ENCODE data around the gene HSD17B11. TPM values are rescaled to one million over a fixed set of nuclear protein-coding genes. Genes with fewer than 3 reads are reported as not detected.
A peak's percentile ranks its signal among the peaks of the same experiment; 100 is the strongest.

The HSD17B11 gene
- total RNA-seq, 3 donors from 2014 or later: 142 to 252 (median 250) TPM

DNA sequence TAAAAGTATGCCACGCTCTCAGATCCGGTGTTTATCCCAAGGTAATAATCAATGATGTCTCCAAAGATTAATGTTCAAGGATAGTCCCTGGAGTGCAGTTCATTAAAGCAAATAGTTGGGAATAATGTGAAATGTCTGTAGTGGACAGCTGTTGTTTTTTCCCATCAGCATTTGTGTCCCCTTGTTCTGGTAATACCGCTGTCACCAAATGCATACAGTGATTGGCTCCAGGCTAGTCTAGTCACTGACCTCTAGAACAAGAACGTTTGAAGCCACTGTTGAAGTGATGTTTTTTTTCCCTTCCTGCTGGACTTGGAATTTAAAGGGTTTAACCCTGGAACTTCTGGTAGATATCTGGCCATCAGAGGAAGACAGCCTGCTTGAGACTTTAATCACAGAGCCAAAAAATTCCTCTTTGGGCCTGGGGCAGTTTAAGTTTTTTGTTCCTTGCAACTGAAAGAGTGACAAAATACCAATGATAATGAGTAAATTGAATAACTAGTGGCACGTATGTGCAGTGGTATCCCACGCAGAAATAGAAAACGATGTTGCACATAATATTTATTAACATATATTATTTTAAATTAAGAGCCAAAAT is 30.6 kb downstream of the HSD17B11 start:
- H3K36me3 ChIP-seq (ENCODE audit: low read depth): peaks cover 4% of the 10 kb centered on the region

DNA sequence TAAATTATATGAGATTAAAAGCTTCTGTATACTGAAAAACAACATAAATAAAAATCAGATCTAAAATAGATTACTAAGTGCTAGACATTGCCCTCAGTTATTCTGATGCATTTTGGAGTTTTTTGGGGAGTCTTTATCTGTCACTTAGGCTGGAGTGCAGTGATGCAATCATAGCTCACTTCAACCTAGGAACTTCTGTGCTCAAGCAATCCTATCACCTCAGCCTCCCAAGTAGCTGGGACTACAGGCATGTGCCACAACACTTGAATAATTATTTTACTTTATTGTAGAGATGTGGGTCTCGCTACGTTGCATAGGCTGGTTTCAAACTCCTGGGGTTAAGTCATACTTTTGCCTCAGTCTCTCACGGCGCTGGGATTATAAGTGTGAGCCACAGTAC is 31.7 kb downstream of the HSD17B11 start:
- H3K36me3 ChIP-seq (ENCODE audit: low read depth): peaks cover 4% of the 10 kb centered on the region
- TF ChIP-seq, protein P1, sequence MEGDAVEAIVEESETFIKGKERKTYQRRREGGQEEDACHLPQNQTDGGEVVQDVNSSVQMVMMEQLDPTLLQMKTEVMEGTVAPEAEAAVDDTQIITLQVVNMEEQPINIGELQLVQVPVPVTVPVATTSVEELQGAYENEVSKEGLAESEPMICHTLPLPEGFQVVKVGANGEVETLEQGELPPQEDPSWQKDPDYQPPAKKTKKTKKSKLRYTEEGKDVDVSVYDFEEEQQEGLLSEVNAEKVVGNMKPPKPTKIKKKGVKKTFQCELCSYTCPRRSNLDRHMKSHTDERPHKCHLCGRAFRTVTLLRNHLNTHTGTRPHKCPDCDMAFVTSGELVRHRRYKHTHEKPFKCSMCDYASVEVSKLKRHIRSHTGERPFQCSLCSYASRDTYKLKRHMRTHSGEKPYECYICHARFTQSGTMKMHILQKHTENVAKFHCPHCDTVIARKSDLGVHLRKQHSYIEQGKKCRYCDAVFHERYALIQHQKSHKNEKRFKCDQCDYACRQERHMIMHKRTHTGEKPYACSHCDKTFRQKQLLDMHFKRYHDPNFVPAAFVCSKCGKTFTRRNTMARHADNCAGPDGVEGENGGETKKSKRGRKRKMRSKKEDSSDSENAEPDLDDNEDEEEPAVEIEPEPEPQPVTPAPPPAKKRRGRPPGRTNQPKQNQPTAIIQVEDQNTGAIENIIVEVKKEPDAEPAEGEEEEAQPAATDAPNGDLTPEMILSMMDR (IDR thresholded peaks at IDR 0.05): no peak
- H3K4me3 ChIP-seq: no peak overlapping the region
- H3K4me1 ChIP-seq (ENCODE audit: low read depth): no peaks in the 10 kb centered on the region
- ATAC-seq (no peak), DNase-seq (no peak)
- intact Hi-C loops (cut with DNase I, micrococcal nuclease): no loop called here
- no peaks in the 10 kb centered on the region for H3K9me3 ChIP-seq

More for the DNA sequence above, 30.6 kb downstream of the HSD17B11 start:
- Histone ChIP-seq H3K4me3 (no peak overlapping the region), H3K4me1 (ENCODE audit: low read depth) (no peaks in the 10 kb centered on the region), H3K9me3 (no peaks in the 10 kb centered on the region)
- DNase-seq (no peak), ATAC-seq (no peak)
- intact Hi-C loops (cut with DNase I, micrococcal nuclease): no loop called here
- TF ChIP-seq, protein P1 (IDR thresholded peaks at IDR 0.05): no peak

DNA sequence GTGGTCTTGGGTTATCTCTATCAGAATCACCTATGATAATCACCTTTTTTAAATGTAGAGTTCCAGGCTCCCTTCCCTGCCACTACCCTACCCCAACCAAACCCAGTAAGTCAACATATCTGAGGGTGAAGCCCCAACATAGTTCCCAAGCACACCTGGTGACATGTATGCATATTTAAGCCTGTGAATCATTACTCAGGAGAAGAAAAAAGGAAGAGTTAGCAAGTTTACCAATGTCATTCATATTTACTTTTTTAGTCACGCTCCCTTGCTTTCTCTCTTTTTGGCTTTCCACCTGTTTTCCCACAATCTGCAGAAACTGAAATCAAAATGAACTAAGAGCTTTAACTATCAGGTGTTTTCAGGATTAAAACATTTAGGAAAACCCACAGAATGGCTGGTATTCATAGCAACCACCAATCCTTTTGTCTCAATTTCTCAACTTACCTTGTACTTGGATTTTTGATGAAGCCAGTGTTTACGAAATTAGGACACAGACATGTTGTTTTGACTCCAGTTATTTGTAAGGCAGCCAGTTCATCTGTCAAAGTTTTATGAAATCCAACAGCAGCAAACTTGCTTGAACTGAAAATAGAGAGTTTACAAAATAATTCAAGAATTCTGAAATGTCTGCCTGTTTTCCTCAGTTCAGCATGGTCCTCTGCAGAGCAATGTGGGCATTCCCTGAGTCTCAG is 34.0 kb downstream of the HSD17B11 start:
- Histone ChIP-seq H3K4me3 (no peak overlapping the region), H3K36me3 (ENCODE audit: low read depth) (peaks cover 4% of the 10 kb centered on the region), H3K9me3 (no peaks in the 10 kb centered on the region), H3K4me1 (ENCODE audit: low read depth) (no peaks in the 10 kb centered on the region)
- intact Hi-C loops (cut with DNase I, micrococcal nuclease): no loop called here
- TF ChIP-seq, protein P1 (IDR thresholded peaks at IDR 0.05): no peak
- DNase-seq (no peak), ATAC-seq (peak; percentile 55)

DNA sequence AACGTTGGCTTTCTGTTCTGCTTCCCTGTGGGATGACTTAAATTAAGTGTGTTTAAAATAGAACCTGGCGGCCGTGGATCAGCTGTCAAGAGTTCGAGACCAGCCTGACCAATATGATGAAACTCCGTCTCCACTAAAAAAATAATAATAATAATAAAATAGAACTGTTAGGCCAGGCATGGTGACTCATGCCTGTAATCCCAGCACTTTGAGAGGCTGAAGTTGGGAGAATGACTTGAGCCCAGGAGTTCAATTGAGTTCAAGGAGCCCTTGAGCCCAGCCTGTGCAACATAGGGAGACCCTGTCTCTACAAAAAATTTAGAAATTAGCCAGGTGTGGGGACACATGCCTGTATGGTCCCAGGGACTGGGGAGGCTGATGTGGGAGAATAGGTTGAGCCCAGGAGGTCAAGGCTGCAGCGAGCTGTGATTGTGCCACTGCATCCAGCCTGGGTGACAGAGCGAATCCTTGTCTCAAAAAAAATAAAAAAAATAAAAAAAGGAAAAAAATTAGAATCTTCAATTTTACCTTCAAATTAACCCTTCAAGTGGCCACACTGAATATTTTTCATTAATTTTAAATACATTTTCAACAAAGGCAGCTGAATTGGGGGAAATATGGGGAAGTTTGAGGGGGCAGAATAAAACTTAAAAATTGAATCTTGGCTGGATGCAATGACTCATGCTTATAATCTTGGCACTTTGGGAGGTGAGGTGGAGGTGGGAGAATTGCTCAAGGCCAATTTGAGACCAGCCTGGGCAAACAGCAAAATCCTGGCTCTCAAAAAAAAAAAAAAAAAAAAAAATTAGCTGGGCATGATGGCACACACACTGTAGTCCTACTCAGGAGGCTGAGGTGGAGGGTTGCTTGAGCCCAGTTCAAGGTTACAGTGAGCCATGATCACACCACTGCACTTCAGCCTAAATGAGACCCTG is 36.6 kb downstream of the HSD17B11 start:
- Histone ChIP-seq H3K4me1 (ENCODE audit: low read depth) (no peaks in the 10 kb centered on the region), H3K36me3 (ENCODE audit: low read depth) (peaks cover 4% of the 10 kb centered on the region), H3K9me3 (no peaks in the 10 kb centered on the region), H3K4me3 (no peak overlapping the region)
- ATAC-seq (no peak), DNase-seq (no peak)
- TF ChIP-seq, protein P1 (IDR thresholded peaks at IDR 0.05): no peak
- intact Hi-C loops (cut with DNase I, micrococcal nuclease): no loop called here

DNA sequence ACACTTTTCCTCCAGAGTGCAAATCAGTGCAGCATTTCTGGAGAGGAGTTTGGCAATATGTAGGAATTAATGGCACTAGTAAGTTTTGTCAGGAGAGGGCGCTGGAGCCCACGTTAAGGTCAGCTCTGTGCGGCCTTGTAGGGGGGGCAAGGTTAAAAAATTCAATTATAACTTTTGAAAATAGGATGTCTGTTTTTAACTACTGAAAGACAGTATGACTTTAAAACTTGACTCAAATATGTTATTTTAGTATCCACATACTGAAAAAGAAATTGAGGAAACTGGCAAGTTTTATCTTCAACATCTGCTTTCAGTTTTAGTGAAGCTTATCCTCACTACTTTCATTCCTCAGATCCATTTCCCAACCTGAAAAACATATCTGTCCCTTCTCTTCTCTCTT is 37.4 kb downstream of the HSD17B11 start:
- Histone ChIP-seq H3K4me1 (ENCODE audit: low read depth) (no peaks in the 10 kb centered on the region), H3K4me3 (no peak overlapping the region), H3K9me3 (no peaks in the 10 kb centered on the region), H3K36me3 (ENCODE audit: low read depth) (peaks cover 4% of the 10 kb centered on the region)
- DNase-seq: peak in 1 of 3 donors; percentile 31
- no peak for ATAC-seq
- intact Hi-C loops (cut with DNase I, micrococcal nuclease): no loop called here
- TF ChIP-seq, protein P1 (IDR thresholded peaks at IDR 0.05): no peak
